NK-92 treated with Interleukin-12 subunit alpha and Interleukin-12 subunit beta, amount 100 ng/mL, for 24 hours (cell line): Measurements from ENCODE around the gene TTC36.
A peak's percentile ranks its signal among the peaks of the same experiment; 100 is the strongest.
"Not testable (repeated sequence)": the region's sequence is repeated elsewhere in the genome, so short reads cannot be mapped to it uniquely, and the experiment has no call there.

Experiments
- DNase-seq: peaks from one replicate; lab custom pipeline; 2025; lab: John Stamatoyannopoulos, UW

TTC36 gene

GRCh38 chr11:118532091-118532490 is 4.8 kb downstream of the TTC36 start:
- DNase-seq: no peak

DNA sequence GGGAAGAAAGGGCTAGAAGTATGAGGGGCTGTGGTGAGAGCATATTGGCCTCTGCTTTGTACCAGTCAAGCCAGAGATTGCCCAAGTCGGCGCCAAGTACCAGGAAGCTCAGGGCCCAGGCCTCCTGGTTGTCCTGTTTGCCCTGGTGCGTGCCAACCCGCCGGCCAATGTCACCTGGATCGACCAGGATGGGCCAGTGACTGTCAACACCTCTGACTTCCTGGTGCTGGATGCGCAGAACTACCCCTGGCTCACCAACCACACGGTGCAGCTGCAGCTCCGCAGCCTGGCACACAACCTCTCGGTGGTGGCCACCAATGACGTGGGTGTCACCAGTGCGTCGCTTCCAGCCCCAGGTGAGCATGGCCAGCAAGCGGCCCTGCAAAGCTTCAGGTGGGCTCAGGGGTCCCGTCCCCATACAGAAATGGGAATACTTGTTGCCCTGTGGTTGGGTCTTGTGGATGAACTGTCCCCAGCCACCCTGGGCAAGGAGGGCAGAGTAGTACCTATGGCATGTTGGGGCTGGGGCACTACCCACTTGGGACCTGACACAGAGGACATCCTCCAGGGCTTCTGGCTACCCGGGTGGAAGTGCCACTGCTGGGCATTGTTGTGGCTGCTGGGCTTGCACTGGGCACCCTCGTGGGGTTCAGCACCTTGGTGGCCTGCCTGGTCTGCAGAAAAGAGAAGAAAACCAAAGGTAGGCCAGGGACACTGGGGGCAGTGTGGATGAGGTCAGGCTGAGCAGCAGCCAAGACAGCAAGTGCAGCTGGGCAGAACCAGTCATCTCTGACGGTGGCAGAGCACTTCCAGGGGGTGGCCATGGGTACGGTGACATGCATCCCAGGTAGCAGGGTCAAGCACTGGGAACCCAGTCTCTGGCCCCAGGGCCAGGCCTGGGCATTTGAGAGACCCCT is 5.8 kb downstream of the TTC36 start:
- DNase-seq: no peak

GRCh38 chr11:118533769-118534729 is 6.8 kb downstream of the TTC36 start:
- DNase-seq: no peak

DNA sequence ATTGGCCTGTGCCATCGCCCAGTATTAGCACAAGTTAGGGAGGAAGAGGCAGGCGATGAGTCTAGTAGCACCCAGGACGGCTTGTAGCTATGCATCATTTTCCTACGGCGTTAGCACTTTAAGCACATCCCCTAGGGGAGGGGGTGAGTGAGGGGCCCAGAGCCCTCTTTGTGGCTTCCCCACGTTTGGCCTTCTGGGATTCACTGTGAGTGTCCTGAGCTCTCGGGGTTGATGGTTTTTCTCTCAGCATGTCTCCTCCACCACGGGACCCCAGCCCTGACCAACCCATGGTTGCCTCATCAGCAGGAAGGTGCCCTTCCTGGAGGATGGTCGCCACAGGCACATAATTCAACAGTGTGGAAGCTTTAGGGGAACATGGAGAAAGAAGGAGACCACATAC is 8.0 kb downstream of the TTC36 start:
- DNase-seq: no peak

- no peak for DNase-seq
These were observed 9.5 kb downstream of the TTC36 start for GRCh38 chr11:118536726-118537125.

- no peak for DNase-seq
These were observed 10.2 kb downstream of the TTC36 start for GRCh38 chr11:118537409-118537980.

- no peak for DNase-seq
These were observed 16.9 kb downstream of the TTC36 start for GRCh38 chr11:118544010-118544646.

DNA sequence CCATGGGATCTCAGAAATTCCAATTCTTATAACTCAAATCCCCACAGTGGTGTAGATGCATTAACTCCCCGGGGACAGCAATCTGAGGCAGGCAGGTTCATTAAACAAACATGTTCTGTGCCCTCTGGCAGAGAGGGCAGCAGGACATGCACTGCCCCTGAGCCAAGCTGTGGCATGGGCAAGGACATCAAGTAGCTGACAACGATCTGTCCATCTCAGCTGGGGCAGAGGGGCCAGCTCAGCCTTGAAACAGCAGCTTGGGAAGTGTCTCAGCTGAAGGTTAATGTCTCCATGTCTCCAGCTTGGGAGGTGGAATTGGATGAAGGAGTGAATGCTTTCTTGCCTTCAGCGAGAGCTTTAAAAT is 17.4 kb downstream of the TTC36 start:
- no peak for DNase-seq

GRCh38 chr11:118545533-118545932 is 18.3 kb downstream of the TTC36 start:
- no peak for DNase-seq

DNA sequence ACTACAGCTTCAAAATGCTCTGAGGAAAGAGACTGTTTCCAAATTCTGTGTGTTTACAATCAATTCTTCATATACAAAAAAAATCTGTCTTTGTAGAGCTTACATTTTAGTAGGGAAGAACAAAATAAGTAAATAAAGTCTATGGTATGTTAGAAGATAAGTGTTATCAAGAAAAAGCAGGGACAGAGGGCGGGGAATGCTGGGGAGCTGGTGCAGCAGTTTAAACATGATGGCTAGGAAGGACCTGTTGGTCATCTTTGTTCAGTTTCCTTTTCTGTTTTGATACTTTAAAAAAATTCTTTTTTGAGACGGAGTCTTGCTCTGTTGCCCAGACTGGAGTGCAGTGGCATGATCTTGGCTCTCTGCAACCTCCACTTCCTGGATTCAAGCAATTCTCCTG is 19.9 kb downstream of the TTC36 start:
- DNase-seq: no peak

DNA sequence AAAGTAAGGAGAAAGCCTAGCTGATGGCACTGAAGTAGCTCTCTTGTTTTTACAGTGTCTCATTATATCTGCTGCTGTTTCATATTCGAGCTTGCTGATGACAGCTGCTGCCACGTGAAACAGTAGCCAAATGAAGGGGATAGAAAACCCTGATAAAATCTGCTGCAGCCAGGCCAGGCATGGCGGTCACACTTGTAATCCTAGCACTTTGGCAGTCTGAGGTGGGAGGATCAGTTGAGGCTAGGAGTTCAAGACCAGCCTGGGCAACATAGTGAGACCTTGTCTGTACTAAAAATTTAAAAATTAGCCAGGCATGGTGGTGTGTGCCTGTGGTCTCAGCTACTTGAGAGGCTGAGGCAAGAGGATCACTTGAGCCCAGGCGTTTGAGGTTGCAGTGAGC is 25.1 kb downstream of the TTC36 start:
- no peak for DNase-seq

- no peak for DNase-seq
These were observed 33.5 kb downstream of the TTC36 start for GRCh38 chr11:118560806-118561205.

DNA sequence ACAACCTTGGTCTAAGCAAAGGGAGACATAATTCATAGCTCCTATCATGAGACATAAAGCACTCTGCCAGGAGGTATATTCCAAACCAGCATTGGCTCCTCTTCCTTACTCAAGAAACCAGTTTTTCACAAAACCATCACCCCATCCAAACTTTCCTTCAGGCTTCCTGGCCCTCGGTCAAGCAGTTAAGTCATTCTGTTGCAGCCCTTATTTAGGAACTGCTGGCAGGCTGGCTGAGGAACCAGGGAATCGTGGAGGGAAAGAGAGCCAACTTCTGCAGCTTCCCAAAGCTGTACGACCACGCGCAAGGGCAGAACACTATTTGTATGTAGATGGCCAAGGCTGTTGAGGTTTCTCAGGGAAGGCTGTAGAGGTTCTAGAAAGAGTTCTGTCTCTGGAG is 37.8 kb downstream of the TTC36 start:
- DNase-seq: no peak

- no peak for DNase-seq
These were observed 42.4 kb downstream of the TTC36 start for GRCh38 chr11:118569670-118570069.

GRCh38 chr11:118570787-118571186 is 43.5 kb downstream of the TTC36 start:
- DNase-seq: no peak

DNA sequence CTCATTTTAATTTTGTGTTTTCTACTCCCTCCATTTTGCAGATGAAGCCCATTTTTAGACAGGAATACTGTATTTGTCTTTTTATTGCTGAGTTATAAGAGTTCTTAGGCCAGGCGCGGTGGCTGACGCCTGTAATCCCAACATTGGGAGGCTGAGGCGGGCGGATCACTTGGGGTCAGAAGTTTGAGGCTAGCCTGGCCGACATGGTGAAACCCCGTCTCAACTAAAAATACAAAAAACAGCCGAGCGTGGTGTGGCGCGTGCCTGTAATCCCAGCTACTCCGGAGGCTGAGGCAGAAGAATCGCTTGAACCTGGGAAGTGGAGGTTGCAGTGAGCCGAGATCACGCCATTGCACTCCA is 44.4 kb downstream of the TTC36 start:
- DNase-seq: not testable (repeated sequence)

GRCh38 chr11:118572061-118572980 is 45.0 kb downstream of the TTC36 start, which contains the start of gene ARCN1:
TSS of gene ARCN1 (plus strand) at chr11:118572409. CDS start at chr11:118572548, 139 bp downstream.
- peak; percentile 82 for DNase-seq

DNA sequence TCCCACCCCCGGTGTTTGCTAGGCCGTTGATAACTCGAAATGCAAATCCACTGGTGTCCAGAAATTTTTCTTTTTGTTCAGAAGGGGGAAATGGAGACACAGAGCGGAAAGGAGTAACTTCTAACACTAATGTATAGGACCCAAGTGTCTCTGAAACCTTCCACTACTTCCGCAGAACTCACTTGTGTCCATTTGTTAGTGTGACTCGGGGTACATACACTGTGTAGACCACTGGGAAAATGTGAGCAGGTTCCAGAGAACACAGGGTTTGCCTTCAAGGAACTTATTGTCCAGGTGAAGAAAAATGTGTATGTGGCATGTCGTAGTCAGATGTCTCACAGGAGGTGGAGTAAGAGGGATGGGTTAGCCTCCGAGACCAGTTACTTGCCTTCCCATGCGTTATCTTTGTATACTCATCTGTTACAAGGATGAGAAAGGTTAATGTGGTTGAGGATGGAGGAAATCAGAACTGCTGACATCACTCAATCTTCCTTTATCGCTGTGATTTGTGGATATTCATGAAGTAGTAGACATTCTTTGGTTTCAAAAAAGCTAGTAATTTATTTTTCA is 45.8 kb downstream of the TTC36 start:
- DNase-seq: no peak

DNA sequence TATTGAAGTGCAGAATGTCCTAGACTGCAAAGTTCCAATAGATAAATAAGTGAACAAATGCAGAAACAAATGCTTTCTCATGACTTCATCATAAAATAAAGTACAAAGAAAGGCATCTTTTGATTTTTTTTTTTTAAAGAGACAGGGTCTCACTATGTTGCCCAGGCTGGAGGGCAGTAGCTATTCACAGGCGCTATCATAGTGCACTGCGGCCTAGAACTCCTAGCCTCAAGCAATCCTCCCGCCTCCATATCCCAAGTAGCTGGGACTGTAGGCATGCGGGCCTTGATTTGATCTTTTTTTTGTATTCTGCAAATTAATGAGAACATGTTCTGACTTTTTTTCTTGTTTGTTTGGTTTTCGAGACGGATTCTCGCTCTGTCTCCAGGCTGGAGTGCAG is 47.4 kb downstream of the TTC36 start:
- DNase-seq: no peak

DNA sequence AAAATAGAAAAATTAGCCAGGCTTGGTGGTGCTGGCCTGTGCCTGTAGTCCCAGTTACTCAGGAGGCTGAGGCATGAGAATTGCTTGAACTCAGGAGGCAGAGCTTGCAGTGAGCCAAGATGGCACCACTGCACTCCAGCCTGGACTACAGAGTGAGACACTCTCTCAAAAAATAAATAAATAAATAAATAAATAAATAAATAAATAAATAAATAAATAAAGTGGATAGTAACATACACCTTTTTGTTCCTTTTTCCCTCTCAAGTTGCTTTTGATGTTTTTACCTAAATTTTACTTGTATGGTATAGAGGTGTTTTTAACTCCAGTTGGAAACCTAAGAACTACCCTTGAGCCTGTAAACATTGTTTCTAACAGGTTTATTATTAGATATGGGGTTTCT is 50.7 kb downstream of the TTC36 start:
- not testable (repeated sequence) for DNase-seq
